Neural crest cell (in vitro differentiated cells): Measurements from ENCODE around the gene KIRREL1. TPM values are rescaled to one million over a fixed set of nuclear protein-coding genes. Genes with fewer than 3 reads are reported as not detected.
A peak's percentile ranks its signal among the peaks of the same experiment; 100 is the strongest.

ENCODE experiments used
- DNase-seq: peaks from one replicate; pipeline ENCODE4 v3.0.0; 2021; ENCODE audit warnings: low read depth, mixed read lengths, low spot score
- H3K27ac Mint-ChIP-seq: one replicate; pipeline ENCODE4 v1.8.0; 2021; ENCODE audit warnings: mild to moderate bottlenecking, mixed read lengths; ENCODE audit not compliant: unreplicated experiment
- H3K27me3 Mint-ChIP-seq: 2 replicates; pipeline ENCODE4 v1.8.0; 2021; ENCODE audit warnings: low read depth, mild to moderate bottlenecking, mixed read lengths
- H3K36me3 Mint-ChIP-seq: 2 replicates; pipeline ENCODE4 v1.8.0; 2021; ENCODE audit warnings: low read depth, mild to moderate bottlenecking, mixed read lengths
- H3K4me1 Mint-ChIP-seq: 2 replicates; pipeline ENCODE4 v1.8.0; 2021; ENCODE audit warnings: mixed read lengths
- H3K4me3 Mint-ChIP-seq: one replicate; pipeline ENCODE4 v1.8.0; 2021; ENCODE audit warnings: mild to moderate bottlenecking, mixed read lengths
- H3K9me3 Mint-ChIP-seq: 2 replicates; pipeline ENCODE4 v1.8.0; 2021; ENCODE audit warnings: mixed read lengths
- total RNA-seq: library from RNA; stranded (reverse); gene quantifications from 2 replicates; pipeline ENCODE4 v1.2.1, GENCODE V29; 2021
- TF ChIP-seq, protein P1 (sequence below): fragments of 200-600 bp; sonication (generic); conservative IDR thresholded peaks from 2 replicates; pipeline ENCODE4 v1.5.0; 2021; ENCODE audit warnings: antibody characterized with exemption, mild to moderate bottlenecking

Gene KIRREL1
- total RNA-seq, 1 donor from 2014 or later = 64.9 TPM

DNA sequence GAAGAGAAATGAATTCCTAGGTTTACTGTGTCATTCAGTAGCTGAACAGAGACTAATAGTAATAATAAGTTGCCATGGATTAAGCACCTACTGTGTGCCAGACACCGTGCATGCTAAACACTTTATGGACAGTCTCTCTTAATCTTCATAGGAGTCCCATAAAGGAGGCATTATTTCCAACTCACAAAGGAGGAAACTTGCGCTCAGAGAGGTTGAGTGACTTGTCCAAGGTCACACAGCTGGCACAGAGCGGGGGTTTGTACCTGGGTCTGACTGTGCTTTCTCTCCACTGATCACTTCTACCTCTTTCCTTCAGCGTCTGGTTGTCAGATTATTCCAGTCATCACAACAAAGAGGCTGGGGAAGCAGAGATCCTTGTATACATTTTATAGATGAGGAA is 91.3 kb downstream of the KIRREL1 start:
- Mint-ChIP-seq H3K27me3 (no peaks in the 10 kb centered on the region), H3K4me1 (peaks cover 6% of the 10 kb centered on the region), H3K27ac (no peak overlapping the region), H3K36me3 (peaks cover 14% of the 10 kb centered on the region), H3K9me3 (no peaks in the 10 kb centered on the region), H3K4me3 (no peak overlapping the region)
- TF ChIP-seq, protein P1, sequence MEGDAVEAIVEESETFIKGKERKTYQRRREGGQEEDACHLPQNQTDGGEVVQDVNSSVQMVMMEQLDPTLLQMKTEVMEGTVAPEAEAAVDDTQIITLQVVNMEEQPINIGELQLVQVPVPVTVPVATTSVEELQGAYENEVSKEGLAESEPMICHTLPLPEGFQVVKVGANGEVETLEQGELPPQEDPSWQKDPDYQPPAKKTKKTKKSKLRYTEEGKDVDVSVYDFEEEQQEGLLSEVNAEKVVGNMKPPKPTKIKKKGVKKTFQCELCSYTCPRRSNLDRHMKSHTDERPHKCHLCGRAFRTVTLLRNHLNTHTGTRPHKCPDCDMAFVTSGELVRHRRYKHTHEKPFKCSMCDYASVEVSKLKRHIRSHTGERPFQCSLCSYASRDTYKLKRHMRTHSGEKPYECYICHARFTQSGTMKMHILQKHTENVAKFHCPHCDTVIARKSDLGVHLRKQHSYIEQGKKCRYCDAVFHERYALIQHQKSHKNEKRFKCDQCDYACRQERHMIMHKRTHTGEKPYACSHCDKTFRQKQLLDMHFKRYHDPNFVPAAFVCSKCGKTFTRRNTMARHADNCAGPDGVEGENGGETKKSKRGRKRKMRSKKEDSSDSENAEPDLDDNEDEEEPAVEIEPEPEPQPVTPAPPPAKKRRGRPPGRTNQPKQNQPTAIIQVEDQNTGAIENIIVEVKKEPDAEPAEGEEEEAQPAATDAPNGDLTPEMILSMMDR = no peak
- DNase-seq = no peak

DNA sequence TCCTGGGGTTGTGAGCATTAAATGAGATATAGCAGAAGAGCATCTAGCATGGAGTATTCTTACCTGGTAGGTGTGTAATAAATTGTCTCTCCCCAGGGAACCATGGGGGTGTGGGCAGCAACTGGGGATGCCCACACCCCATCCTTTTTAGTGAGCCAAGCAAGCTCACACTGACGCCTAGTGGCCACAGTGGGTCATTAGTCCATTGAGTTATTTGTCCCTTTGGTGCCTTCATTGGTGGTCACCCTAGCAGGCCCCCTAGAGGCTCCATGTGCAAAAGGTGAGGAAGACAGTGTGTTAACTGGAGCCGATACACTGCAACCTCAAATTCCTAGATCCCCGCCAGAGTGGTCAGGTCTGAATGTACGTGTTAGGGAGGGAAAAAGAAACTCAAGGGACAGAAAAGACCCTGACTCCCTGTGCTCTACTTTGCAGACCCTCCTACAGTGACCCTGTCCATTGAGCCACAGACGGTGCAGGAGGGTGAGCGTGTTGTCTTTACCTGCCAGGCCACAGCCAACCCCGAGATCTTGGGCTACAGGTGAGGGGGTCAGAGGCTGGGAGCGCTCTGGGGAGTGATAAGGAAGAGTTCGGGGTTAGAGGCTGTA is 94.0 kb downstream of the KIRREL1 start:
- no peak overlapping the region for H3K27ac Mint-ChIP-seq
- DNase-seq = peak; percentile 73
- peaks cover 6% of the 10 kb centered on the region for H3K4me1 Mint-ChIP-seq
- no peaks in the 10 kb centered on the region for H3K27me3 Mint-ChIP-seq
- H3K4me3 Mint-ChIP-seq = peak overlapping the region; percentile 3
- H3K36me3 Mint-ChIP-seq = peaks cover 14% of the 10 kb centered on the region
- TF ChIP-seq, protein P1 = peak; percentile 90
- no peaks in the 10 kb centered on the region for H3K9me3 Mint-ChIP-seq

GRCh38 chr1:158089476-158089875 is 96.0 kb downstream of the KIRREL1 start:
- Mint-ChIP-seq H3K27me3 (no peaks in the 10 kb centered on the region), H3K4me1 (peaks cover 6% of the 10 kb centered on the region), H3K4me3 (no peak overlapping the region), H3K36me3 (peaks cover 23% of the 10 kb centered on the region), H3K9me3 (no peaks in the 10 kb centered on the region), H3K27ac (no peak overlapping the region)
- TF ChIP-seq, protein P1 = no peak
- DNase-seq = no peak

GRCh38 chr1:158089925-158090637 is 96.6 kb downstream of the KIRREL1 start:
- H3K9me3 Mint-ChIP-seq = no peaks in the 10 kb centered on the region
- TF ChIP-seq, protein P1 = no peak
- no peak for DNase-seq
- H3K27ac Mint-ChIP-seq = no peak overlapping the region
- peaks cover 6% of the 10 kb centered on the region for H3K4me1 Mint-ChIP-seq
- no peak overlapping the region for H3K4me3 Mint-ChIP-seq
- peaks cover 23% of the 10 kb centered on the region for H3K36me3 Mint-ChIP-seq
- no peaks in the 10 kb centered on the region for H3K27me3 Mint-ChIP-seq

DNA sequence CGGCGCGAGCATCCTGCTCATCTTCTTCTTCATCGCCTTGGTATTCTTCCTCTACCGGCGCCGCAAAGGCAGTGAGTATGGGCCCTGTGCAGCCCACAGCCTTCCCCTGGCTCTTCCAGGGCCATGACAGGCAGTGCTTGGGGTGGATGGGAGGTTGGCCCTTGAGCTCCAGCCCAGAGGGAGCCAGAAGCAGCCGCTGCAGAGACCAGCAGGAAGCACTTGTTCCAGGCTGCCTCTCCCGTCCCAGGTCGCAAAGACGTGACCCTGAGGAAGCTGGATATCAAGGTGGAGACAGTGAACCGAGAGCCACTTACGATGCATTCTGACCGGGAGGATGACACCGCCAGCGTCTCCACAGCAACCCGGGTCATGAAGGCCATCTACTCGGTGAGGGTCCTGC is 99.9 kb downstream of the KIRREL1 start:
- Mint-ChIP-seq H3K4me1 (peaks cover 7% of the 10 kb centered on the region), H3K9me3 (no peaks in the 10 kb centered on the region), H3K27me3 (no peaks in the 10 kb centered on the region), H3K27ac (no peak overlapping the region), H3K36me3 (peaks cover 11% of the 10 kb centered on the region), H3K4me3 (no peak overlapping the region)
- TF ChIP-seq, protein P1 = no peak
- DNase-seq = no peak
